Uterus (tissue), 2 donors: ENCODE measurements around the gene XPC.

ENCODE experiments used
- CTCF ChIP-seq, 4 experiments: fragments of 200-600 bp in 2 of 4; fragments of 450-650 bp in 2 of 4; sonication (generic) in 2 of 4; IDR thresholded peaks; one replicate each; pipeline ENCODE4 v1.5.1; 2016 to 2019; ENCODE audit warnings: antibody characterized with exemption in 4 of 4, mild to moderate bottlenecking in 2 of 4, moderate library complexity in 1 of 4
- POLR2A ChIP-seq, 2 donors: fragments of 450-650 bp; IDR thresholded peaks; one replicate each; pipeline ENCODE4 v1.6.1; 2016; ENCODE audit warnings: antibody characterized with exemption in 2 of 2, mild to moderate bottlenecking in 1 of 2, moderate library complexity in 1 of 2

GRCh38 chr3:14213066-14213774 is 34.8 kb upstream of the XPC start:
- TF ChIP-seq CTCF (IDR thresholded peaks at IDR 0.05), result no peak
- no peak for TF ChIP-seq POLR2A (IDR thresholded peaks at IDR 0.05)
